ENCODE results near the gene BHLHA9.
"Not testable (repeated sequence)": the region's sequence is repeated elsewhere in the genome, so short reads cannot be mapped to it uniquely, and the experiment has no call there.

The BHLHA9 gene

DNA sequence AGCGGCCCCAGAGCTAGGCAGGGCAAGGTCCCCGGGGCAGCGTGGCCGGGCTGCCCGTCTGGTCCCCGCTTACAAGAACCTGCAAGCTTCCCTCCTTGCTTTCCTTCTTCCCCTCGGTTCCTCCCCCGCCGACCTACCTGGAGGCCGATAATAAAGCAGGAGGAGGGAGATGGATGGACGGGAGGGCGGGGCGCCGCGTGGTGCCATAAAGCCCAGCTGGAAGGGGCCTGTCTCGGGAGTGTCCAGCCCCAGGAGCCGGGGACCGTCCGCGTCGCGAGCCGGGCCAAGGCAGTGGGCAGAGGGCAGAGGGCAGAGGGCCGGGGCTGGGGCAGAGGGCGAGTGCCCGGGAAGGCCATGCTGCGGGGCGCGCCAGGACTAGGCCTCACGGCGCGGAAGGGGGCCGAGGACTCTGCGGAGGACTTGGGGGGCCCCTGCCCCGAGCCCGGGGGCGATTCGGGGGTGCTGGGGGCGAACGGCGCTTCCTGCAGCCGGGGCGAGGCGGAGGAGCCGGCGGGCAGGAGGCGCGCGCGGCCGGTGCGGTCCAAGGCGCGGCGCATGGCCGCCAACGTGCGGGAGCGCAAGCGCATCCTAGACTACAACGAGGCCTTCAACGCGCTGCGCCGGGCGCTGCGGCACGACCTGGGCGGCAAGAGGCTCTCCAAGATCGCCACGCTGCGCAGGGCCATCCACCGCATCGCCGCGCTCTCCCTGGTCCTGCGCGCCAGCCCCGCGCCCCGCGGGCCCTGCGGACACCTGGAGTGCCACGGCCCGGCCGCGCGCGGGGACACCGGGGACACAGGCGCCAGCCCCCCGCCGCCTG lies at the start of gene BHLHA9:
TSS of gene BHLHA9 (plus strand) at position 235 of the 820 bp plus-strand sequence. CDS start at position 355, 120 bp downstream.
- DNase-seq: no peak

DNA sequence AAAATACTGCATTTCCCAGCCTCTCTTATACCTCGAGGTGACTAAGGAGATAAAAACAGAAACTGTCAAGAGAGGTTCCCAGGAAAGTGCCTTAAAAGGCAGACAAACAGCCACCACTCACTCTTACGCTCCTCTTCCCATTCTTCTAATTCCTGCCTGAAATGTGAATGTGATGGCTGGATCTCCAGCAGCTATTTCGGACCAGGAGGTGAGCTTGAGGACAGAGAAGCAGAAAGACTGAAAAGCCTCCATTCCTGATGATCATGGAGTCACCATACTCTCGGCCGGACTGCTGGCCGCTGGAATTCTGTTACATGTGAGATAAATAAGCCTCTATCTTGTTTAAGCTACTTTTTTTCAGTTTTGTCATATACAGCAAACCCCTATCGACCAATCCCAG lies 49.0 kb upstream of the BHLHA9 start:
- DNase-seq: no peak

DNA sequence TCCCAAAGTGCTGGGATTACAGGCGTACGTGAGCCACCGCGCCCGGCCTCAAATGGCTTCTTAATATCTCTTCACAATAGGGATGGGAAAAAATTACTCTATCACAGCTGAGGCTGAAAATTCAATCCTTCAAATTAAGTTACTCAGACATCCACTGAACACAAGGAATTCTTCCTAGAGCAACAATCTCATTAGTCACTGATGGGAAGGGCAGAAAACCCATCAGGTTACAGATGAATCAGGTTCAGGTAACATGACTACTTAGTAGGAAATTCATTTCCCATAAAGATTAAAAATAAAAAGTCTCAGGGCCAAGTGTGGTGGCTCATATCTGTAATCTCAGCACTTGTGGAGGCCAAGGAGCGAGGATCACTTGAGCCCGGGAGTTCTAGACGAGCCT lies 47.9 kb upstream of the BHLHA9 start:
- no peak for DNase-seq

DNA sequence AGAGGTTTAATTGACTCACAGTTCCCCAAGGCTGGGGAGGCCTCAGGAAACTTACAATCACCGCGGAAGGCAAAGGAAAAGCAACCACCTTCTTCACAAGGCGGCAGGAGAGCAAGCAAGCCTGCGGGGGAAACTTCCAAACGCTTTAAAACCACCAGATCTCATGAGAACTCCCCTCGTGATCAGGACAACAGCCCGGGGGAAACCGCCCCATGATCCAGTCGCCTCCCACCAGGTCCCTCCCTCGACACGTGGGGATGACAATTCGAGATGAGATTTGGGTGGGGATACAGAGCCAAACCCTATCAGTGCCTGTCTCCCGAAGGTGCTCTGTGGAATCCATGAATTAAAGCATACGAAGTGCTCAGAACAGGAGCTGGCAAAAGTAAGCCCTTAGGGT lies 46.6 kb upstream of the BHLHA9 start:
- no peak for DNase-seq

DNA sequence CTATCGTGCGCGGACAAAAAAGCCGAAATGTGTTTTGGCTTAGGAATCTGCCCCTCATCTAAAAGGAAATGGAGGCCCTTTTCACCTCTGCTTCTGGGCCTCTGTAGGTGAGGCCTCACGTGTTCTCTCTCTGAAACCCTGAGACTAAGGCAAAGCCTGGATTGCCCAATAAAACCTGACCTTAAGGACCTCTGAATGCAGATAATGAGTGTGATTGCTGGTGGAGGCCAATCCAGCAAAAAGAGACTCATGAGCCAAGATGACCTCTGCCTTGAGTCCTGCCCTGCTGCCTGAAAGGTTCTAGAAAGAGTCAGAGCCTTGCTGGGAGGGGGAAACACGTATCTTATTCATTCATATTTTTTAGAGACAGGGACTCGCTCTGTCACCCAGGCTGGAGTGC lies 45.9 kb upstream of the BHLHA9 start:
- DNase-seq: no peak

DNA sequence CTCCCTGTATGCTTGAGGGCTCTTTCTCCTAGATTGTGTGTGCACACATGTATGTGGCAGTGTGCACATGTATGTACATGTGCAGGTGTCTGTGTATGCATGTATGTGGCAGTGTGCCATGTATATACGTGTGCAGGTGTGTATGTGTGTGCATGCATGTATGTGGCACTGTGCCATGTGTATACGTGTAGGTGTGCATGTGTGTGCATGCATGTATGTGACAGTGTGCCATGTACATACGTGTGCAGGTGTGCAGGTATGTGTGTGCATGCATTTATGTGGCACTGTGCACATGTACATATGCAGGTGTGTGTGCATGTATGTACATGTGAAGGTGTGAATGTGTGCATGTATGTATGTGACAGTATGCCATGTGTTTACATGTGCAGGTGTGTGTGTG lies 43.9 kb upstream of the BHLHA9 start:
- no peak for DNase-seq

DNA sequence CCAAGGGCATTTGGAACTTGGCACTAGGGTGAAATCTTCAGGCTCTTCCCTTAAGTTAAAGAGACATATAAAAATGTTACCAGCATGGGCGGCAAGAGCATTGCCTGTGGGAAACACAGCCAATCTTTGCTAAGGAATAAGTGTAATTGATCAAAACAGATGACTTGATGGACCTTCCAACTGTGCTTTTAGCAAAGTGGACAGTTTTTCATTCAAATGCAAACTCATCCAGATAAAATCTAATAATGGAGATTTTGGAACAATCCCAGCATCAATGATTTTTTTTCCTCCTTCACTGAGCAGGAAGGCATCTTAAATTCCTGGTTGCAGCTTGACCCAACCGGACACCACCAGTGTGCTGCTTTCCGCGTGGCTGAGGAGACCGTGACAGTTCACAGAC lies 42.9 kb upstream of the BHLHA9 start:
- DNase-seq: no peak

DNA sequence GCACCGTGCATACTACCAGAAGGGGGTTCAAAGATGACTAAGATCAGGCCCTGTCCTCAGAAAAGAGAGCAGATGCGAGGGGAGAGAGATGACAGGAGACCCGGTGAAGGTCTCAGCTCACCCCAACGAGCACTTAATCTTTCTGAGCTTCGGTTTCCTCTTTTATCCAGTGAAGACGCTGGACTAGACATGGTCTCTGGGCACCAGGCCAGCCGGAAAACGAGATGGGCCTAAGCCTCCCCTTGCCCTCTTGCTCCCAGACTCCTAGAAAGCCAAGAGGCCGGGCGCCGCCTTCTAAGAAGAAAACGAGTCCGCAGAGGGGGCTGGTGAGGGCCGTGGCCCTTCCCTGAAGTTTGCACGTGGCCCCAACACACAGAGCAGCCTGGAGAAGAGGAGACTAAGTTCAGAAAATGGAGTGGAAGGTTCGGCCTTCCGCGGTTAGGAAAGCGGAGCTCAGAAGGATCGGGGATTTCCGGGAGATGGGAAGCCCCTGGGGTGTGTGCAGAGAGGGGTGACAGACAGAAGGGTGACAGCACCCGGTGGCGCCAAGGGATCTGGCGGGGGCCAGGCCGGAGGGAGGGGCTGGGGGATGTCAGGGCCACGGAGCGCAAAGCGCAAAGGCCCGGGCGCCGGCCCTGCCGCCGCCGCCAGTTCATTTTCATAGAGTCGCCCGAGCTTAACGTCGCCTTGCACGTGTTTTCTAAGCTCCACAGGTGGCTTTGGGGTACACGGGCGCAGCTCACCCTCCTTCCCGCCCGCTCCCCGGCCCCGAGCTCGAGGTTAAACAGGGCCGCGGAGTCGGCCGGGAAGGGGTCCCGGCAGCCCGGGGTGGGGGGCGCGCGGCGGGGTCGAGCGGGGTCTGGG lies 42.1 kb upstream of the BHLHA9 start:
- no peak for DNase-seq

DNA sequence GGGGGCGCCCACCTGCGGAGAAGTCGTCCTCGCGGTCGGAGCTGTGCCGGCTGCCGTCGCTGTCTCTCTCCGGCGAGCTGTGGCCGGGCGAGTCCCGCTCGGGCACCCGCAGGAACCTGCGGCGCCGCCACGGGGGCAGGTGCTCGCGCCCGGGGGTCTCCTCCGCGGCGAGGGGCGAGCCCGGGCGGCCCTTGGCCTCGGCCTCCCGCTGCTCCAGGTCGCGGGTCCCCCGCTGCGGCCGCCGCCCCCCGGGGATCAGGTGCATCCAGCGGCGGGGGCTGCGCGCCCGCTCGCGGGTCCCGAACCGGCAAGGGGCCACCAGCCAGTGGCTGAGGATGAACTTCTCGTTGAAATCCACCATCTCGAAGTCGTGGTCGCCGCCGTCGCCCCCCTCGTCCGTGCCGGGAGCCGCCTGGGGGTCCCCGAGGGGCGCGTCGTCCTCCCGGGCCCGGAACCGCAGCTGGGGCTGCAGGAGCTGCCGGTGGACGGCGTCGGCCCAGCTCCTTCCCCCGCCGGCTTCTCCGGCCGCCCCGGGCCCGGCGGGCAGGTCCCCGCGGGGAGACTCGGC lies 41.4 kb upstream of the BHLHA9 start:
- DNase-seq: no peak

DNA sequence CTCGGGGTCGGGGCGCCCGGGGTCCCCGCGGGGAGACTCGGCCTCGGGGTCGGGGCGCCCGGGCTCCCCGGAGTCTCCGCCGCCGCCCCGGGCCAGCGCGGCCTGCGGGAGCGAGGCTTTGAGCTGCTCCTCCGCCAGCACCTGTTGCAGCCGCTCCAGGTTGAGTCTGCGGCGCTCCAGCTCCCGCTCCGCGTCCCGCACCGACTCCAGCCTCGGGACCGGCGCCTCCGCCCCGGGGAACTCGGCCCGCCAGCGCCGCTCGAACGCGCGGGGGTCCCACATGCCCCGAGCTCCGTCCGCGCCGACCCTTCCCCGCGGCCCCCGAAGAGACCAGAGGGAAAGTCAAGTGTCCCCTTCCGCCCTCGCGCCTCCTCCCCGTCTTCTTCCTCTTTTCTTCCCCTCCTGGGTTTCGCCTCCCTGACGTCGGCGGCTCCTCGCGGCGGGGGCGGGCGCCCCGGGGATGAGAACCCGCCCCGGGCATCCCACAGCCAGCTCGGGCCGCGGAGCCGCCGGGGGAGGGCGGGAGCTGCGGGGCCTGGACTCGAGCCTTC lies 40.8 kb upstream of the BHLHA9 start:
- DNase-seq: no peak

DNA sequence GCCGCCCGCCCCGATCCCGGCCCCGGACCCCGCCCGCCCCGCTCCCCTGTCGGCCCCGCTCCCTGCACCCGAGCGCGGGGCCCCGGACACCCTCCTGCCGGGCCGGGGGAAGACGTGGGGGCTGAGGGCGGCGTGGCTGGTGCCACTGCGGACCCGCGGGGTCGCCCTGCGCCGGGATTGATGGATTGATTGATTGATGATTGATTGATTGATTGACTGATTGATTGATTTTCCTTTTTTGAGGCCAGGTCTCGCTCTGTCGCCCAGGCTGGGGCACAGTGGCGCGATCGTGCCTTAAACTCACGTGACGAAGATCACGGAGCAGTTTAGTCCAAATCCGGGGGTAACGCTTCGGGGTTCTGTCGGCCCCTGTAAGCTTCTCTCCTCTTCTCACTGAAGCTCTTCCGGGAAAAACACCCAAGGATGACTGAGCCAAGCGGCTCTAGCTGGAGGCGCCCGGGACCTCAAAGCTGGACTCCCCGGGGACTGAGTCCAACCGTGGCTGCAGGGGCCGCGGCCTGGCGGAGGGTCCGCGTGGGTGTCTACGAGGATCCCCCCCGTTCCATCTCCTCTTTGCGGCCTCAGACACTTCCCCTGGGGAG lies 40.2 kb upstream of the BHLHA9 start:
- no peak for DNase-seq

DNA sequence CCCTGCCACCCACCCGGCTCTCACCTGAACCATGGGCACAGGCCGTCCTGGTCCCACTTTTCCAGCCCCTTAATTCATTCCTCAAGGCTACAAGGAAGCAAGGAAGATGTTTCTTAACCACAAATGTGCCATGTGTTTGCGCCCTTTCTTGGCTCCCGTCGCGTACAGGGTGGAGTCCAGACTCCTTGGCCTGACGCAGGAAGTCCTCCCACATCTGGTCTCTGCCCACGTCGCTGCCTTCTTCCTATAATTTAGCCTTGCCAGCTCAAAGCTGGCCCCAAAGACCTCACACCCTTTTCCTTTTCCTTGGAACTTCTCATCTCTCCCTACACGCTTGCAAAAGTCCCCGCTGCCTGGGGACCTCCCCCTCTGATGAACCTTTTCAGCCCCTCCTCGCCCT lies 38.8 kb upstream of the BHLHA9 start:
- DNase-seq: no peak

DNA sequence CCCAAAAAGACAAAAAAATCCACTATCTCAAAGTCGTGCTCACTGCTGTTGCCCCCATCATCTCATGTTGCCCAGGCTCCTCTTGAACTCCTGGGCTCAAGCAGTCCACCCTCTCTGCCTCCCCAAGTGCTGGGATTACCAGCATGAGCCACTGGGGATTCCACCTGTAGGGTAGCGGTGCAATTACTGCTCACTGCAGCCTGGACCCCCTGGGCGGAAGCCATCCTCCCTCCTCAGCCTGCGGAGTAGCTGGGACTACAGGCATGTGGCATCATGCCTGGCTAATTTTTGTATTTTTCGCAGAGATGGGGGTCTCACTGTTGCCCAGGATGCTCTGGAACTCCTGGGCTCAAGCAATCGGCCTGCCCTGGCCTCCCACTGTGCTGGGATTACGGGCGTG lies 37.9 kb upstream of the BHLHA9 start:
- DNase-seq: no peak

DNA sequence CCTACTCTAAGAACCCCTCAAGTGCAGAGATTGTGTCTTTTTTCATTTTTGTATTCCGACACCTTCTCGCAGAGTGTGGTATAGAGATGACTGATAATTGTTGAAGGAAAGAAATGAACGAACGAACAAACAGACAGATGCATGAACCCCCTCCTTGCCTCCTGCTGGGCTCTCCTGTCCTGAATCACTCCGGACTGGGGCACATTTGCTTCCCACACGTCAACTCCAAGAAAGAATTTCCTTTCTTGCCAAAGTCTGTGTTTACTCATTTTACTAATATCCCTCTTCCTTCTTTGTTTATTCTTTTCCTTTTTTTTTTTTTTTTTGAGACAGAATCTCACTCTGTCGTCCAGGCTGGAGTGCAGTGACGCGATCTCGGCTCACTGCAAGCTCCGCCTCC lies 37.5 kb upstream of the BHLHA9 start:
- DNase-seq: no peak

DNA sequence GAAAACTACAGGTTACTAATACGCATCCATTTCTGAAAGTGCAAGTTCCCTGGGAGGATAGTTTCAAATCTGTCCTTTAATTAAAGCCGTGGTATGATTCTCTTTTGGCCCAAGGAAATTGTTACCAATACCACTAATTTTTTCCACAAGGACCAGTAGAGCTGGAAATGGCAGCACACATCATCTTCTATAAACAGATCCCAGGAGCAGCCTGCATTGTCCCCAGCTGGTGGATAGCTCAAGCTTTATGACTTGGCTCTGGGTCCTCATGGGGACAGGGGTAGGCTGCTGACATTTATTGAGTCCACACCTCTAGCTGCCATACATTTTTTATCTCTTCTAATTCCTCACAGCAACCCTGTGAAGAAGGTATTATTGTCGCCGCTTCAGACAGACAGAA lies 35.8 kb upstream of the BHLHA9 start:
- no peak for DNase-seq

DNA sequence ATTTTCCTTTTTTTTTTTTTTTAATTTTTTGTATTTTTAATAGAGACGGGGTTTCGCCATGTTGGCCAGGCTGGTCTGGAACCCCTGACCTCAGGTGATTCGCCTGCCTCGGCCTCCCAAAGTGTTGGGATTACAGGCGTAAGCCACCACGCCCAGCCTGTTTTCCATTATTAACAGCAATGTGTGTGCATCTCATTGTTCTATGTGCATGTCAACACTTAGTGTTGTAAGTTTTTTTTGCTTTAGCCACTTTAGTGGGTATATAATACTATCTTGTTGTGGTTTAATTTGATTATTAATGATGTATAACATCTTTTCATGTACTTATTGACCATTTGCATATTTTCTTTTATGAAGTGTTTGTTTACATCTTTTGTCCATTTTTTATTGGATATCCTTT lies 32.8 kb upstream of the BHLHA9 start:
- DNase-seq: no peak

DNA sequence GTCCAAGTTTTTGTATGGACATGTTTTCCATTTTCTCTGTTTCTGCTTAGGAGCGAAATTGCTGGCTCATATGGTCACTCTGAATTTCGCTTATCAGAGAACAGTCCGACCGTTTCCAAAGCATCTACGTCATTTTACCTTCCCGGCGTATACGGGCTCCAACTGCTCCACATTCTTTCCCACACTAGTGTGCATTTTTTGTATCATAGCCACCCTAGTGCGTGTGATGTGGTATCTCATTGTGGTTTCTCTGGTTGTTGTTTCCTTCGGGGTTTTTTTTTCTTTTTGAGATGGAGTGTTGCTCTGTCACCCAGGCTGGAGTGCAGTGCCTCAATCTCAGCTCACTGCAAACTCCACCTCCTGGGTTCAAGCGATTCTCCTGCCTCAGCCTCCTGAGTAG lies 31.0 kb upstream of the BHLHA9 start:
- no peak for DNase-seq

DNA sequence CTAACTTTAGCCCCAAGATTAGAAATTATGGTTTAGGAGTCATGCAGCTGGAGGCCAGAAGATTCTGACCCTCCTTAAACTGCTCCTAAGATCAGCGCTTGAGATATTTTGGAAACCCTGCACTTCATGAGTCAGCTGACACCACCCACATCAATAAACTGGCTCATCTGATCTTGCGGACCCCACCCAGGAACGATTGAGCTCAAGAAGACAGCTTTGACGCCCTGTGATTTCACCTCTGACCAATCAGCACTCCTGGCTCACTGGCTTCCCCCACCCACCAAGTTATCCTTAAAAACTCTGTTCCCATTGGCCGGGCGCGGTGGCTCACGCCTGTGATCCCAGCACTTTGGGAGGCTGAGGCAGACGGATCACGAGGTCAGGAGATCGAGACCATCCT lies 29.8 kb upstream of the BHLHA9 start:
- DNase-seq: not testable (repeated sequence)

DNA sequence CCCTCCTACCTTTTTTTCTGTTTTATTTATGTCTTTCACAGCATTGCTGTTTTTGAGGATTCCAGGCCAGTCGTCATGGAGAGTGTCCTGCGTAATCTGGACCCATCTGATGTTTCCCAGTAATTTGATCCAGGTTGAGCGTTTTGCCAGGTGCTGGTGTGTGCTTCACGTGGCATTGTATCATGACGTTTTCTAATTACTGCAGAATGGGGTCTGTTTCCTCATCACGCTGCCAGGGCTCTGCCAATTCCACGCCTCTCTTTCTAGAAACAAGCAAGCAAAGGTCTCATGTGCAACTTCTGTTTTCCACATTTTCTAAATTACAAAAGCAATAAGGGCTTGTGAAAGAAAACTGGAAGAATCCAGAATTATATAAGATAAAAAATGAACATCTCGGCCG lies 28.3 kb upstream of the BHLHA9 start:
- no peak for DNase-seq

DNA sequence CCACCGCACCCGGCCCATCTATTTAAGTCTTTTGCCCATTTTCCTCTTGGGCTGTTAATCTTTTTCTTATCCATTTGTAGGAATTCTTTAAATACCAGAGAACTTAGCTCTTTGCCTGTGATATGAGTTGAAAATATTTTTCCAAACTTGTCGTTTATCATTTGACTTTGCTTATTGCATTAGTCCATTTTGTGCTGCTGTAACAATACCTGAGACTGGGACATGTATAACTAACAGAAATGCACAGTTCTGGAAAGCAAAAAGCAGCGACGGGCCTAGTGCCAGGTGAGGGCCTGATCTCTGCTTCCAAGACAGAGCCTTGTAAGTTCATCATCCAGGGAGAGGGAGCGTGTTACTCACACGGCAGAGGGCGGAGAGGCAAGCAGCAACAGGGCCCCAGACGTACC lies 25.6 kb upstream of the BHLHA9 start:
- DNase-seq: no peak

DNA sequence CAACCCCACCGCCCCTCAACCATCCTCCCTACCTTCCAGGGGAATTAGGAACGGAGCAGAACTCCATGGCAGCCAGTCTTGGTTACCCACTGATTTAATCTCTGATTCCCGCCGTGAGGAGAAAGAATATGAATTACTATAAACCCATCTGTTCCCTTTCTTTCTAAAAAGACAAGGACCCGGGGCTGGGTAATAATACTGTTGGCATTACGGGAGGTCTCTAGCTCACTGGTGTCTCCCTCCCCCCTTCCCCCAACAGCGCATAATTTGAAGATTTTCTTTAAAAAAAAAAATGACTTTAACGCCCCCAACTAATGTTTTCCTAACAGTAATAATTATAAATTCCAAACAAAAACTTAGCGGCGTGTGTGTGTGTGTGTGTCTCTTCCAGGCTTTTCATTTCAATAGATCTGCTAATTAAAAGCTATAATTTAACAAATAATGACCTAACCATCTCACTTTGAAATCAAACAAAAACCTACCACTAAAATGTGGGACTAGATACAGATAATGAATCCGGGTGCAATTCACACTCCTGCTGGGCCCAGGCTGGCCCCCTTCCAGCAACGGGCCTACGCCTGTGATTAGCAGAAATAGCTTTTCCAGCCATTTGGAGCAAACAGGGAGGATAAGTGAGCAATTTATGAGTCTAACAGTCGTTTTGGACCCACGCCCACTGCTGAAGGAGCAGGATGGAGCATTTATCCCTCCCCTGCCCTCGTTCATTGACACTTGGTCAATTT lies 18.2 kb upstream of the BHLHA9 start:
- peak; percentile 35 for DNase-seq

DNA sequence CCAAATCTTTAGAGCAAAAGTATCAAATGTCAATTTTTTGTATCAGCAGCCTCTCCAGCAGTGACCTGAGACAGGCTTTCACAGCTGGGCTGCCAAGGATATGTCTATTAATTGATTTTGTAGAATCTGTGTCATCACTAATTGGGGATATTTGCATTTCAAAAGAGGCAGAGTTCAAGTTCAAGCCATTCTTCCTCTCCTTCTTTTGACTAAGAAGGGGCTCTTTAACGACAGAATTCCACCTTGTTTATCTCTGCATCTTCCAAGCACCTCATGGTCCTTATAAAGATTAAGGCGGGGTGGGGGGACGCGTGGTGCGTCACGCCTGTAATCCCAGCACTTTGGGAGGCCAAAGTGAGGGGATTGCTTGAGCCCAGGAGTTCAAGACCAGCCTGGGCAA lies 15.2 kb upstream of the BHLHA9 start:
- DNase-seq: no peak

All from DMS 273 treated with DMSO at 0.1 percent for 48 hours (cell line).